ENCODE data around the gene URAD. TPM values are rescaled to one million over a fixed set of nuclear protein-coding genes. Genes with fewer than 3 reads are reported as not detected.
"Not testable (repeated sequence)": the region's sequence is repeated elsewhere in the genome, so short reads cannot be mapped to it uniquely, and the experiment has no call there.

Gene URAD
- total RNA-seq, 1 donor = not detected

DNA sequence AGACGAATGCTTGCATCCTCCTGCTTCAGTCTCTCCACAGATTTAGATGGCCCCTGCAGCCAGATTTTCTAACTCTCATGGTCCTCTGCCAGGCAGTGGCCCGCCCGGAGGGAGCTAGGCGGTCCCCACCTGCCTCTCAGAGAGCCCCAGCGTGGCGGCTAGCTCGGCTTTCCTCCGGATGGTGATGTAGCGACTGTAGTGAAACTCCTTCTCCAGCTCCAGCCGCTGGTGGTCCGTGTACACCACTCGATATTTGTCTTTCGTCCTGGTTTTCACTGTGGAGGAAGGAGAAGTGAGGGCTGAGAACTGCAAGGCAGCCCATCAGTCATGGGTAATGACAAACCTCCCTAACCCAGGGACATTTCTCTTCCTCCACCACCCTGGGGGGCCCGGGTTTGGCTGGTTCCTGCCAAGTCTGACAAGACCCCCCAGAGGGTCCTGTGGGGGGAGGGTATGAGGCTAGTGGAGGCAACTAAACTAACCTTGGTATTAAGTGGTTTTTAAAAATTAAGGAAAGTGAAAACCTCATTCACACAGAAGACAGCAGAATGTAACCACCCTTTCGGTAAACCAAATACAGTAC lies 23.7 kb downstream of the URAD start:
- no peak overlapping the region for H3K27ac ChIP-seq (ENCODE audit: low read depth, low read length)
- H3K79me2 ChIP-seq (ENCODE audit: insufficient read depth, low read length) = no peaks in the 10 kb centered on the region

DNA sequence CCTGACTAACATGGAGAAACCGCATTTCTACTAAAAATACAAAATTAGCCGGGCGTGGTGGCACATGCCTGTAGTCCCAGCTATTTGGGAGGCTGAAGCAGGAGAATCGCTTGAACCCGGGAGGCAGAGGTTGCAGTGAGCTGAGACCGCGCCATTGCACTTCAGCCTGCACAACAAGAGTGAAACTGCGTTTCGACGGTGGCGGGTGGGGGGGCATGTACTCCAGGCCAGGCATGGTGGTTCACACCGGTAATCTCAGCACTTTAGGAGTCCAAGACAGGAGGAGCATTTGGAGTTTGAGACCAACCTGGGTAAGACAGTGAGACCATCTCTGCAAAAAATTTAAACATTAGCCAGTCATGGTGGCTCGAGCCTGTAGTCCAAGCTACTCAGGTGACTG lies 24.3 kb downstream of the URAD start:
- H3K4me2 ChIP-seq (ENCODE audit: insufficient read depth, low read length); H3K9me3 ChIP-seq (ENCODE audit: low read depth, low read length); H4K20me1 ChIP-seq (ENCODE audit: insufficient read depth, low read length): not testable (repeated sequence)

More for the DNA sequence above, 23.7 kb downstream of the URAD start:
- Histone ChIP-seq H3K4me1 (ENCODE audit: insufficient read depth, low read length) (no peaks in the 10 kb centered on the region), H3K36me3 (ENCODE audit: insufficient read depth, low read length) (no peaks in the 10 kb centered on the region), H3K4me3 (ENCODE audit: insufficient read depth, low read length) (no peak overlapping the region), H3K9me3 (ENCODE audit: low read depth, low read length) (no peaks in the 10 kb centered on the region), H2AFZ (ENCODE audit: low read length) (no peak overlapping the region), H4K20me1 (ENCODE audit: insufficient read depth, low read length) (no peaks in the 10 kb centered on the region), H3K27me3 (ENCODE audit: insufficient read depth, low read length) (peaks cover 79% of the 10 kb centered on the region), H3K4me2 (ENCODE audit: insufficient read depth, low read length) (no peak overlapping the region)
- TF ChIP-seq, protein P1, sequence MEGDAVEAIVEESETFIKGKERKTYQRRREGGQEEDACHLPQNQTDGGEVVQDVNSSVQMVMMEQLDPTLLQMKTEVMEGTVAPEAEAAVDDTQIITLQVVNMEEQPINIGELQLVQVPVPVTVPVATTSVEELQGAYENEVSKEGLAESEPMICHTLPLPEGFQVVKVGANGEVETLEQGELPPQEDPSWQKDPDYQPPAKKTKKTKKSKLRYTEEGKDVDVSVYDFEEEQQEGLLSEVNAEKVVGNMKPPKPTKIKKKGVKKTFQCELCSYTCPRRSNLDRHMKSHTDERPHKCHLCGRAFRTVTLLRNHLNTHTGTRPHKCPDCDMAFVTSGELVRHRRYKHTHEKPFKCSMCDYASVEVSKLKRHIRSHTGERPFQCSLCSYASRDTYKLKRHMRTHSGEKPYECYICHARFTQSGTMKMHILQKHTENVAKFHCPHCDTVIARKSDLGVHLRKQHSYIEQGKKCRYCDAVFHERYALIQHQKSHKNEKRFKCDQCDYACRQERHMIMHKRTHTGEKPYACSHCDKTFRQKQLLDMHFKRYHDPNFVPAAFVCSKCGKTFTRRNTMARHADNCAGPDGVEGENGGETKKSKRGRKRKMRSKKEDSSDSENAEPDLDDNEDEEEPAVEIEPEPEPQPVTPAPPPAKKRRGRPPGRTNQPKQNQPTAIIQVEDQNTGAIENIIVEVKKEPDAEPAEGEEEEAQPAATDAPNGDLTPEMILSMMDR (IDR thresholded peaks at IDR 0.05; ENCODE audit: extremely low read depth, low read depth, low read length) = no peak
- peak; percentile 44 for DNase-seq (ENCODE audit: insufficient read length, low spot score, missing footprints)

DNA sequence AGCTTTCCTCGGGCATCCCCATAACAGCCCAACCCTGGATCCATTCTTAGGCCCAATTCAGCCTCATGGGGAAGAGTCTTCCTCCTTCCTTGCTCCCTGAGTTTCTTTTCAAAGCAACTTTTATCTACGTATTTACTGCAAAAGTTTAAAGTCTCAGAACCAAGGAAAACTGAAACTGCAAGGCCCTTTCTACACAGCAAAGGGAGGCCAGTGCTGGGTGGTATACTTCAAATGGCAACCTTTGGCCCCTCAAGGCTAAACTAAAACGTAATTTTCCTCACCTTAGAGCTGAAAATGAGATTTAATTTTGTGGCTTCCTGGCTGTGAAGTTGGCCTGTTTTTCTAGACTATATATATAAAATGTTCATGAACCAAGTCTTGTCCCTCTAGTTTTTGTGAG lies 25.0 kb downstream of the URAD start:
- peak; percentile 67 for DNase-seq (ENCODE audit: insufficient read length, low spot score, missing footprints)
- Histone ChIP-seq H3K9me3 (ENCODE audit: low read depth, low read length) (no peaks in the 10 kb centered on the region), H3K27ac (ENCODE audit: low read depth, low read length) (no peak overlapping the region), H3K4me2 (ENCODE audit: insufficient read depth, low read length) (no peak overlapping the region), H3K36me3 (ENCODE audit: insufficient read depth, low read length) (no peaks in the 10 kb centered on the region), H3K79me2 (ENCODE audit: insufficient read depth, low read length) (no peaks in the 10 kb centered on the region), H3K4me1 (ENCODE audit: insufficient read depth, low read length) (no peaks in the 10 kb centered on the region), H4K20me1 (ENCODE audit: insufficient read depth, low read length) (no peaks in the 10 kb centered on the region), H3K4me3 (ENCODE audit: insufficient read depth, low read length) (no peak overlapping the region), H3K27me3 (ENCODE audit: insufficient read depth, low read length) (peaks cover 72% of the 10 kb centered on the region), H2AFZ (ENCODE audit: low read length) (no peak overlapping the region)
- TF ChIP-seq, protein P1 (IDR thresholded peaks at IDR 0.05; ENCODE audit: extremely low read depth, low read depth, low read length) = no peak

More for the DNA sequence above, 24.3 kb downstream of the URAD start:
- not testable (repeated sequence) for DNase-seq (ENCODE audit: insufficient read length, low spot score, missing footprints); H3K4me3 ChIP-seq (ENCODE audit: insufficient read depth, low read length); H2AFZ ChIP-seq (ENCODE audit: low read length); H3K27ac ChIP-seq (ENCODE audit: low read depth, low read length); H3K4me1 ChIP-seq (ENCODE audit: insufficient read depth, low read length); H3K36me3 ChIP-seq (ENCODE audit: insufficient read depth, low read length); H3K79me2 ChIP-seq (ENCODE audit: insufficient read depth, low read length)
- H3K27me3 ChIP-seq (ENCODE audit: insufficient read depth, low read length) = peaks cover 78% of the 10 kb centered on the region

DNA sequence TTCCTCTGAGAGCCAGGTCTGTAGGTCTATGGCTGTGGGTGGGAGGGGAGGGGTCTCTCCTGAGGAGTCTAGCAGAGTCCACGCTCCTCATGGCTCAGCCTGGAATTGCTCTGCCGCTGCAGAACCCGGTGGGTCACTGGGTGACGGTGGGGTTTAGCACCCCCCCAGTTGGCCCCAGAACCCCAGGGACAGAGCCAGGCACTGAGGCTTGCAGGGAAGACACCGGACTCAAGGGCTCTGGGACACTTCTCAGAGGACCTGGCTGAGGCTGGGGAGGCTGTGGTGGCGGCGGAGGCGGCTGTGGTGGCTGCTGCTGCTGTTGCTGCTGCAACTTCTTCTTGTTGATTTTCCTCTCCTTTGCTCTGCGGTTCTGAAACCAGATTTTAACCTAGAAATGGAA lies 25.5 kb downstream of the URAD start:
- Histone ChIP-seq H3K36me3 (ENCODE audit: insufficient read depth, low read length) (no peaks in the 10 kb centered on the region), H3K9me3 (ENCODE audit: low read depth, low read length) (no peaks in the 10 kb centered on the region), H3K27me3 (ENCODE audit: insufficient read depth, low read length) (peaks cover 70% of the 10 kb centered on the region), H3K4me2 (ENCODE audit: insufficient read depth, low read length) (no peak overlapping the region), H3K27ac (ENCODE audit: low read depth, low read length) (no peak overlapping the region), H4K20me1 (ENCODE audit: insufficient read depth, low read length) (no peaks in the 10 kb centered on the region), H3K4me1 (ENCODE audit: insufficient read depth, low read length) (no peaks in the 10 kb centered on the region), H3K4me3 (ENCODE audit: insufficient read depth, low read length) (no peak overlapping the region), H2AFZ (ENCODE audit: low read length) (no peak overlapping the region), H3K79me2 (ENCODE audit: insufficient read depth, low read length) (no peaks in the 10 kb centered on the region)
- no peak for DNase-seq (ENCODE audit: insufficient read length, low spot score, missing footprints)
- TF ChIP-seq, protein P1 (IDR thresholded peaks at IDR 0.05; ENCODE audit: extremely low read depth, low read depth, low read length) = no peak
